ENCODE data around the gene TP53I13.

Gene TP53I13

DNA sequence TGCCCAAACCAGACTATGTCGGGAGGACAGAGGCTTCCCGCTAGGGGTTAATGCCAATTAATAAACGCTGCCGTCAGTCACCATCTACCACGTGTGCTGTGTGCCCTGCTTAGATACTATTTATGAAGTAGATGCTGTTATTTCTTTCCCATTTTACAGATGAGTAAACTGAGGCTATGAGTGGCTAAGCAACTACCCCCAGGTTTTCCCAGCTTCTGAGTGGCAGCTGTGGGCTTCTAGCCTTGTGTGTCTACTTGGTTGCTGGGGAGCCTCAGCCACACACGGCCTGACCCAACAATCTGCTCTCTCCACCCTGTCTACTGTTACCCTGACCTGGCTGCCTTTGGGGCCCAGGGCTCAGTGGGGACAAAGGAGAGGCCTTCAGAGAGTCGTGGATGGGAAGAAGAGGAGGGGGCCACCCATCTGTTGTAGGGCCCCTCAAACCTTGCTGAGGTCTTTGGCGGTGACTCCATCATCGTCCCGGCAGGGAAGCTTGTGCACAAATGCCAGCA is 13.8 kb downstream of the TP53I13 start:
- DNase-seq: no peak

DNA sequence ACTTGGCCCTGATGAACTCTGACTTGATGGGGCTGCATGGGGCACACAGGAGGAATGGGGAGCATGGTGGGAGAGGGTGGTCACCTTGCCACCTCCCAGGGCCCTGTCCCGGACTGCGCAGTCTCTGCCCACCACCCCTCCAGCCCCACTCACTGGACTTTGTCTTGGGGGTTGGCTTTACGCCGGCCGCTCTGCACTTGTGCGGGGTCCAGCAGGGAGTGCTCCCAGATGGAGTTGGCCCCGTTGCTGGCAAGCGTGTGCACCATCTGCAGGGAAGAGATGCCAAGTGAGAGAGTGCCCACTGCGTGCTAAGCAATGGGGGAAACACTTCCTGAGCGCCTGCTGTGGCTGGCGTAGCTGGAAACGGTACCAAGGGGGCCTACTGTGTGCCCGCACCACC is 14.3 kb downstream of the TP53I13 start:
- DNase-seq: no peak

DNA sequence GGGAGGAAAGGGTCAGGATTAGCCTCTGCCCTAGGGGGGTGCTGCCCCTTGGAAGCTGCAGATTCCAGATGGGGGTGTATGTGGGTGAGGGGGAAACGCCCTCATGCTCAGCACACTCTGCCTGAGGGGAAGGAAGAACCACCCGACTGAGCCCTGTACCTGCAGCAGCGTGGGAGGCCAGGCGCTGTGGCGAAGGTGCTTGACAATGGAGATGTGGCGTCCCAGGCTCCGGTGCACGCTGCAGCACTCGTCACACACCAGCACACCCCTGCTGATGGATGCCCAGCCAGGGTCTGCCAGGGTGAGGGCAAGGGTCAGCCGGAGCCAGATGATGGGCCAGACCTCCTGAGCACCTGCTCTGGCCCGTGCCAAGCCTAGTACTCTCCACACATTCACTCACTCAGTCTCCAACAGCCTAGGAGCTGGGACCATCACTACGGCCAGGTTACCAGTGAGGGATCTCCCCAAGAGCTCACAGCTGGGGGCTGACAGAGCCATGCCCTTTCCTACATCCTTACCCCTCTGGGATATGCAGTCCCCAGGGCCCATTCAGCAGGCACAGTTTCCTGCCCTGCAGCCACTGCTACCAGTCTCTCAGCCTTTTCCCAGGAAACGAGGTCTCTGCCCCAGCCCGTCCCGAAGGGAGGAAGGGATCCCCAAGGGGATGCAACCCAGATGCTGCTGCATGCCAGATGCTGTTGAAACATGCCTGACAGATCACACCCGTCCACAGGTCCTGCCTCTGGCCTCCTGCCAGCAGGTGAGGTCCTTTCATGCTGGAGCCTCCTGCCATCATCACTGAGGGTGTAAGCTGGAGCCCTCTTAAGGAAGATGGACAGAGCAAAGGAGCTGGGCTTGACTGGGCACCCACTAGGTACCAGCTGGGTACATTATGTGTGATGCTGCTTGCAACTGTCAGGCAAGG is 15.1 kb downstream of the TP53I13 start:
- DNase-seq: peak; percentile 16

DNA sequence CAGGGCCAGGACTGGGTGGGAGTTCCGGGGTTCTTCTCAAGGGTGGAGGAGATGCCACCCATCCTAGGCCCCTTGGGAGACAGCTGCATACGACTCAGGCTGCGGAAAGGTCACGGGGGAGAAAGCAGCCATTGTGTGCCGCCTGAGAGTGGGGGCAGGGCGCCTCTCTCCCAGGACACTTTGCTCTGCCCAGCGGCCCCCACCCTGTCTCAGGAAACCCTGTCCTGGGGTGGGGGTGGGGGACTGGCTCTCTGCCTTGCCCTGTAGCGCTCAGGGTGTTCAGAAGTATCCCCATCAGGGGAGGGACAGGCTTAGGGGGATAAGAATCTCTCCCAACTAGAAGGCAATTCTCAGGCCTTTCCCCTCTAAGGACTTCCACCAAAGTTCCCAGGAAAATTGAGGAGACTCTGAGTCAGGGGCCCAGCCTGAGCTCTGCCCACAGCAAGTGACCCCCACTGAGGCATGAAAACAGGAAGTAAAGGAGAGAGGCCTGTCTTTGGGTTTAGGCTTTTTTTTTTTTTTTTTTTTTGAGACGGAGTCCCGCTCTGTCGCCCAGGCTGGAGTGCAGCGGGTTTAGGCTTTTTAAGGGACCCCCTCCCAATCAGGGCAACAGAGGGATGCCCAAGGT is 16.1 kb downstream of the TP53I13 start:
- DNase-seq: no peak

DNA sequence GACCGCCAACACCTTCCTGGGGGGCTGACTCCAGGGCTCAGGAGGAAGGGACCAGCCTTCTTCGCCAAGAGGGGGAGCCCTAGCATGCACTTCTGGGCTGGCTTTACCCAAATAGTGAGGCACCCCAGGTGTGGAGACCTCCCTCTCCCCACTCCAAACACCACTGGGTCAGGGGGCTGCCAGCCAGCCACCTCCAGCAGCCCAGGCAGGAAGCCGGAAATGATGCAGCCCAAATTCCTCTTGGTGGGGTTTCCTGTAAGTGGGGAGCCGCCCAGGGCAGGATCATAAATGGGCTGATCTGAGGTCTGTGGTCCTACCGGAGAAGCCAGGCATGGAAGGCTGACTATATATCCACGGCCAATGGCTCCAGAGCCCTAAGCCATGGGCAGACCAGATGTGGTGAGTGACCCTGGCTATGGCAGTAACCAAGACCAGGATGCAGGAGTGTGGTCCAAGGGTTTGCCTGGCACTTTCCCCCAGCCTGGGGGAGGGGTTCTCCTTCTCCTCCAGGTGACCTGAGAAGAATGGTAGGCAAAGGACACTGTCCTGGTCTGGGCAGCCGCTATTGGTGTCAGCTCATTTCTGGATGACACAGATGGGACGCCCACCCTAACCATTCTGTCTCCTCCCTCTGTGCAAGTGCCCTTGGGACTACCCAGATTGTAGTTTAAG is 16.7 kb downstream of the TP53I13 start:
- DNase-seq: no peak

DNA sequence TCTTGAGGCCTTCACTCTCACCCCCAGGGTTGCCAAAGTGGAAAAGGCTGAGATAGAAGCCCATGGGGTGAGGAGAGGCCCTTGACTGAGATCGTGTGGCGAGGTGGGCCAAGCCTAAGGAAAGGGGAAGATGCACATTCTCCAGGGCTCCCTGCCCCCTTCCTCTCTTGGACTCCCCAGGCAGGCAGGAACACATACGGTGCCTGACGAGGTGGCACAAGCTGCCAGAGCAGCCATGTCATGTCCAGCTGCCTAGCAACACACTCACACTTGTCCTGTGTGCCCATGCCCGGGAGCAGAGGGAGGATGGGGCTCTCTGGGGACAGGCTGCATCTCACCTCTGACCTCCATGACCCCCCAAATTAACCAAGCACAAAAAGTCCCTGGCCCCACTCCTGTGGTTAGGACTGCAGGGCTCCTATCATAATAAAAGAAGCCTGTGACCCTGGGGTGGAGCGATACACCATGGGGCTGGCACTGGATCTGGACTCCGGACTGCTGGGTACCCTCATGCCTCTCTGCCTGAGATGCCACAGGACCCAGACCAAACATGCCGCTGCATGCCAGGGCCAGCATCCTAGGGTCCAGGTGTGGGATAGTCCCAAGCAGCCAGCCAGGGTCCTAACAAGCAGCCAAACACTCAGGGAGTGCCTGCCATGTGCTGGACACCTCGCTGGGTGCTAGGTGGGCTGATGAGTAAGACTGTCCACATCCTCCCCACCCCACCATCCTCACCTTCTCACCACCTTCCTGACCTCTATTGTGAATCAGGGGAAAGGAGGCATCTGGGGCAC is 18.4 kb downstream of the TP53I13 start:
- DNase-seq: no peak

DNA sequence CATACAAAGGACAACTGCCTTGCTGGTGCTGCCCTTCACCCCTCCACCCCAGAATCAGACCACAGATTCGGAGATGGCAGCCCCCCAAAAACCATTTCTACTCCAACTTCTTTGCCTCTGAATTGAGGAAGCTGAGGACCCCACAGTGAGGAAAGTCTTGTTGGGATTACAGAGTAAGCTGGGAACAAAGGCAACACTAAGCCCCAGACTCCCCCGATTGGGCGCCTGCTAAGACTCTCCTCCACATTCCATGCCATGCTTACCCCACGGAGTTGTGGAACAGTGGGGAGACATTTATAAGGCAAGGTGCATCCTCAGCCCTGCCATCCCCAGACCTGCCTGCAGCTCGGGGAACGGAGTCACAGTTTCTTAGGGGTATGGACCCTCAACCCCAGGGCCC is 19.1 kb downstream of the TP53I13 start:
- DNase-seq: no peak

DNA sequence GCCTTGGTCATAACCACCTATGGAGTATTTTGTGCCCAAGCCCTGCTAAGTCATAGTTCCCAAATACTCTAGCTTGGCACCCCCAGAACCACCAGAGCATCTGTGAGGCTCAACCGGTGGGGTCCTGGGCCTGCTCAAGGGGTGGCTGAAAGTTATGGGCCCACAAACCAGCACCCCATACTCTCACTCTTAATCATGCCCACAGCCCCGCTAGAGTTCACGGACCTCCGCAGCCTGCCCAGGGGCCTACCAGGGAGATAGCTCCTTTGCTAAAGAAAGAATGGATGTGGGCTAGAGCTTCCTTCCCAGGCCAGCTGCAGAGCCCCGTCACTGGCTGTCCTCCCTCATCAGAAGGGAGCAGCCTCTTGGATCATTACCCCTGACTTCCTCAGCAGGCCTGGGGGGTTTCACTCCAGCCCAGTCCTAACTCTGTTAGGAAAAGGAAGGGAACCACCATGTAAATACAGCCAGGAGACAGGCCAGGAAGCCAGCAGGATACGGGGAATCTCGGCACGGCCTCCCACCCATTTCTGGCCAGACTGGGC is 19.6 kb downstream of the TP53I13 start:
- DNase-seq: no peak

DNA sequence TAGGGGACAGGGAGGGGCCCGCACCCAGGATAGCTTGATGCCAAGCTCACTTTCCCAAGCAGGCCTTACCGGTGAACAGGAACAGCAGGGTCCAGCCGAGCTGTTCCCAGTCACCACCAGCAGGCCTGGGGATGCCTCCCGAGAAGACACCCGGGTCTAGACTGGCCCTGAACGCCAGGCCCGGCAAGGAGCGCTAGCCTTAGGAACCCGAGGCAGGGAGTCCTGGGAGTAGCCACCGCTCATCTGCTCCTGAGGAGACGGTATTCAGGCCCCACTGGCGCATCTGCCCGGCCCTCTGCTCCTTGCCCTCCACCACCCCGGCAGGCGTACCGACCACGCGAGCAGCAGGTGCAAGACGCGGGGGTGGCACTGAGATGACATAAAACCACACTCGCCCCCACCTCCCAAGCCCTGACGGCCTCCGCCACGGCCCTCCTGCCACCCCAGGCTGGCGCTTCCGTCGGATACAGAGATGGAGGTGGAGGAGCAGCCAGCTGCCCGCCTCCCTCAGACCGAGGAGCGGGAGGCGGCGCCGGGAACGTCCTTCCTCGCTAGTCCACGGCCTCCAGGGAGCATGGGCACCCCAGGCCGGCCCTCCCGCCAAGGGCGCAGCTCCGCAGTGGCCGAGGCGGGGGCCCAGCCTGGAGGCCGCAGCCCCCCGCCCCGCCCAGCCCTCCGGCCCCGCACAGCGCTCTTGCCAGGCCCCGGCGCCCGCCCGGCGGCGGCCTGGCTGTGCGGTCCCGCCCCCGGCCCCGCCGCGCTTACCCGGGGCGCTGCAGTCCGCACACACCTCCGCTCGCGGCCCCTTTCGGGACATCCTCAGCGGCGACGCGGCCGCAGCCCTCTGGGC is 20.3 kb downstream of the TP53I13 start:
- DNase-seq: no peak

DNA sequence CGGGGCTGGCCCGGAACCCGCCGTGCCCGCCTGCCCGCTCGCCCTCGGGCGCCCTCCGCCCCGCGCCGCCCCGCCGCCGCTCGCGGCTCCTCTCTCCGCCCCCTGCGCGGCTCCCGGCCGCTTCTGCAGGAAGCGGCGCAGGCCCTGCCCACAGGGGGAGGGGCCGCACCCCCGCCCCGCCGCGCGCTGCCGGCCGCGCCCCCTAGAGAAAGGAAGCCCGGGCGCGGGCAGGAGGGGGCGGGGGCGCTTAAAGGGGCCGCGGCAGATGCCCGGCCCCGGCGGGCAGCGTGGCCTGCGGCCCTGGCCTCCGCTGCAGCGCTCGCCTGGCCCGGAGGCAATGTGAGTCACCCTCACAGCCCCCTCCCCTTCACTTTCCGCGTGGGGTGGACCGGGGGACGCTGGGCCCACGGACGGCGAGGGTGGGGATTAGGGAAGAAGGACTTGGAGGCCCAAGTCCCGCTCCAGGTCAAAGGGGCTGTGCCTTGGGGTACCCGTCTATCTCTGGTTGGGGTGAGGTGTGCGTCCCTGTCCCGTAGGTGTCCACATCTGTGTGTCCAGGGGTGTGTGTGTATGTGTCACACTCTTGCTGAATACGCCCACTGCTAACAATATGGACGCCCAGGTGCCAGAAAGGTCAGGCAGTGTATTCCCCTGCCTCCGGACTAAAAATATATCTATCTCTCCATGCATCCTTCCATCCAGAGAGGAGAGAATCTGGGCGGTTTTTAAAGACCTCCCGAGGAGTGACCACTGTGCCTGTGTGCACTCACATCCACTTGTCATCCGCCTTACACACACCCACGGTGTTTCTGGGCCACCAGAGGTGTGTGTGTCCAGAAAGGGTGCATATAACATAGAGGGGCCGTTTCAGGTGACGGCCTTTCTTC is 21.3 kb downstream of the TP53I13 start, which contains the start of gene GIT1:
GIT1 (minus strand) TSS at position 125 of the 887 bp plus-strand sequence. CDS start 270 bp downstream, outside the sequence.
- DNase-seq: peak; percentile 68

DNA sequence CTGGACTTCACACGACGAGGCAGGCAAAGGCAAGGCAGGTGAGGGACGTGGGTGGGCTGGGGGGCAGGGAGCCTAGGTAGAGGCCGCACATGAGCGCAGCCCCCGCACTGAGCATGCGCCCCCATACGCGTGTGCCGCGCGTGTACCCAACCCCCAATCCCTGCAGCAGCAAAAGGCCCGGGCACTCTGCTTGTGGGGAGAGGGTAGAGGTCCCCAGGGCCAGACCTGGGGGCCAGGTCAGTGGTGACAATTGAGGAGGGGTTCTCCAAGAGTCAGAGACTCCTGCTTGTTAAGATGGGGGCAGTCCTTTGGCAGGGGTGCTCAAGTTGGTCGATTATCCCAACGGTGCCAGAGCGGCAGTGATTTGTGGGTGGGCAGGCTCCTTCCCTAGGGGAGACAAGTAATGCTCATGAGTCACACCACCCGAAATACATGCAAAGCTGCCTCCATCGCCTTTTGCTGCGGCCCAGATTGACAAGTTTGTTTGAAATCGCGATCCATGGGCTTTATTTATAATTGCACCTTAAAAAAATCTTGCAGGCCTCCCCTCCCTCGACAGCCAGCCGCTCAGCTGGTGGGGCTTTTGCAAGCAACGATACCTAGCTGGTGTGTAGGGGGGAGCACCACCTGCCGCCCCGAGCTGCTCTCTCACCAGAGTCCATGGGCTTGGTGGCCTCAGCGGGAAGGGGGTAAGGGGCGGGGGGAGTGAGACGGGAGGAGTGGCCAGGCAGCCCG is 22.1 kb downstream of the TP53I13 start:
- peak; percentile 63 for DNase-seq

DNA sequence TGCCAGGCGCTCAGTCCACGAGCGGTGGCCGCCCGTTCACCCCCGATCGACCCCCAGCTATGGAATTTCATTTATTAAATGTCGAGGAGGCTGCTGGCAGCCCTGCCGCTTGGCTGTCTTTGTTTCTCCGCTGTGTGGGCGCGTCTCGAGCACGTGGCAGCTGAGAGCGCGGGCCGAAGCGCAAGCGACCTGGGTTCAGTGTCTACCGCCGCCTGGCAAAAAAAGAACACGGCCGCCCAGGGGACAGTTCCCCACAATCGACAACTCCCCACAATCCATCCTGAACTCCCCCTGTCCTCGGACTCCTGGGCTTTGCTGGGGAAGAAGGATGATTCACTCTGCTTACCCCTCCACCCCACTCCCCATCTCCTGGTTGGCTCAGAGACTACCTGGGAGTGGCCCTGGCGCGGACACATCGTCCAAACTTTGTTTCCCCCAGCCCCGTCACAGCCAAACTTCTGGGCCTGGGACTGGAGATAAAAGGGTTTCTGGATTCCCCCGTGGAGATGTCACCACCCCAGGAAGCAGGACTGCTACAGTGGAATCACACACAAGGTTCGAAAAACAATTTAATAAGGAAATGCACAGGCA is 22.7 kb downstream of the TP53I13 start:
- no peak for DNase-seq

DNA sequence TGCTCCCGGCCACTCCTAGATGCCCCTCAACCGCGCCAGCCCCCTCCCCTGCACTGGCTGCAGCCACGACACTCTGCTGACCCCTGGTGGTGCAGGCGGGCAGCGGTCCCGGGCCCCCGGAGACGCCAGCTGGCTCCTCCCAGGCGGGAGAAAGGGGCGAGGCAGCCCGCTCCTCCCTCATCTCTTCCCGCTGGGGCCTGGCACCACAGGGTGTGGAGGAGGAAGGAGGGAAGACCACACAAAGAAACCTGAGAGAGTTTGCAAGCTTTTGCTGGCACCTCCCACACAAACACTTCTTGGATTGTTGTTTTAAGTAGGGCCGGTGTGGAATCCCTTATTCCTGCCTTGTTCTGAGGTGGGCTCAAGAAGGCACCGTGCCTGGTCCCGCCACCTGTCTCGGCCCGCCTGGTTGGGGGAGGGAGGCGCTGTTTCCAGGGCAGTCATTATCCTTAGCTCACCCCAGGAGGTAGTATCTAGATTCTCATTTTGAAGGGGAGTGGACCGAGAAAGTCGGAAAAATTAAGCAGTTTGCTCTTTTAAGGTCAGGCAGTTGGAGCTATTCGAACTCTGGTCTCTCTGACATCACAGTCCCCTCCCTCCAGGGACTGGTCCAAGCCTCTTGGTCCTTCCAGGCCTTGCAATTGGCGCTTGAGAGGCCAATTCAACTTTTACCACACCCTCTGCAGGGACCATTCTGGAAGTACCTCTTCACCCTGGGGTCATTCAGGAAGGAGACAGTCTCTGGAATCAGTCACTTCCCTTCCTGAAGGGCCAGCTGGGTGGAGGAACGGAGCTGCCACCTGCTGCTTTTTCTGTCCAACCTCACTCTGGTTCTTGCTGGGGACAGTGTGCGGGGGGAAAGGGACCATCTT is 23.5 kb downstream of the TP53I13 start:
- DNase-seq: peak; percentile 92

DNA sequence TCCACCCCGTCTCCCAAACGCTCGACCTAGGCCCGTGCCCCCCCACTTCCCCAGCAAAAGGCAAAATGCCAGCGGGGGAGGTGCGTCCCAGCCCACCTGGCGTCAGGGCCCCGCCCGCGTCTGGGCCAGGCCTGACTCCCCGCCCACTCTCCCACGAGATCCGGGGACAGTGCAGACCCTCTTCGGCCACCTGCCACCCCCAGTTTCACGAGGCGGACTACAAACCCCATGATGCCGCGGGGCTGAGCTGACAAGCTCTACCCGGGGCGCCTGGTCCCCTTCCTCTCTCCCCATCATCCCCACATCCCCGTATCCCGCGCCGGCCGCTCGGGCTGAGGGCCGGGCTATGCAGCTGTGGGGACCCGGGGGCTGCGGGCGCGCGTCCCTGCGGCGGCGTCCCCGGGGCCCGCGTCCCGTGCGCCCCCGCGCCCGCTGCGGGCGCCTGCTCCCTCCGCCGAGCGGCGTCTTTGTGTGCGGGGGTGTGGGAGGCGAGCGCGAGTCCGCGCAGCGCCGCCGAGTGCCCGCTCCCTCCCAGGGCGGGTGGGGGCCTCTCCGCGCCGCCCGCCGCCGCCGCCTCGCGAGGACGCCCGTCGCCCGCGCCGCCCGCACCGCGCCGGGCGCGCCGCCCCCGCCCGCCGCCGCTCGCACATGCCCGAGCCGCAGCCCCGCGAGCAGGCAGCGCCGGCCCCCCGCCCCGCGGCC is 24.5 kb downstream of the TP53I13 start, which contains the start of gene ANKRD13B:
ANKRD13B (plus strand) TSS at position 283 of the 702 bp plus-strand sequence. CDS start 490 bp downstream, outside the sequence.
- peak; percentile 72 for DNase-seq

DNA sequence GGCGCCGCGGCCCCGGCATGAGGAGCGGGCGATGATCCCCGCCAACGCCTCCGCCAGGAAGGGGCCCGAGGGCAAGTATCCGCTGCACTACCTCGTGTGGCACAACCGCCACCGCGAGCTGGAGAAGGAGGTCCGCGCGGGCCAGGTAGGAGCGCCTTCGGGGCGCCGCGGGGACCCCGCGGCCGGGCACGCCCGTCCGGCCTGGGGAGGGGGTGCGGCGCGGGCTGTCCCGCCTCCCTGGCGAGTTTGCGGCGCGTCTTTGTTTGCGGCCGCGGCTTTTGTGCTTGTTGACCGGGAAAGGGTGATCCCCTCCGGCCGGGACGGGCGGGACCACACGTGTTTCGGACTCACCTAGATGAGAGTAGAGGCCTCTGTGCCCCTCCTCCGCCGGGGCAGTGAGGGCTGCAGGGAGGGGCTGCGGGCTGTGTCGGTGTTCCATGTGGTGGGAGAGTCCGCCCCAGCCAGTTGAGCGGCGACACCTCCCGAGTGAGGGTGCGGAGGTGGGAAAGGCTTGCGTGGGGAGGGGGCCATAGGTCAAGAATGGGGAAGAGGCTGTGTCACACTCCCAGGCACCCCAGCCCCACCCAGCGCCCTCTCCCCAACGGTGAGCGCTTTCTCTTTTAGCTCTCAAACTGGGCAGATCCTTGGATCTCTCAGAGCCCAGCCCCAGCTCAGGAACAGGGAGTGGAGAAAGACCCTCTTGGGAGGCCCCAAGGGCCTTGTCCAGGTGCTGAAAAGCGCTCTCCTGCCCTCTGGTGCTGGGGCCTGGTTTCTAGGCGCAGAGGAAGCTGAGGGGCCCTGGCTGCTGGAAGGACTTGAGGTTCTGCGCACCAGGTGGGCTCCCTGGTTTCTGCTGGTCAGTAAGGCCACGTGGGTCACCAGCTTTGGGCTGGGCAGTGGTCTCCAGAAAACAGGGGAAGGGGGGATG is 25.4 kb downstream of the TP53I13 start:
- DNase-seq: peak; percentile 47

DNA sequence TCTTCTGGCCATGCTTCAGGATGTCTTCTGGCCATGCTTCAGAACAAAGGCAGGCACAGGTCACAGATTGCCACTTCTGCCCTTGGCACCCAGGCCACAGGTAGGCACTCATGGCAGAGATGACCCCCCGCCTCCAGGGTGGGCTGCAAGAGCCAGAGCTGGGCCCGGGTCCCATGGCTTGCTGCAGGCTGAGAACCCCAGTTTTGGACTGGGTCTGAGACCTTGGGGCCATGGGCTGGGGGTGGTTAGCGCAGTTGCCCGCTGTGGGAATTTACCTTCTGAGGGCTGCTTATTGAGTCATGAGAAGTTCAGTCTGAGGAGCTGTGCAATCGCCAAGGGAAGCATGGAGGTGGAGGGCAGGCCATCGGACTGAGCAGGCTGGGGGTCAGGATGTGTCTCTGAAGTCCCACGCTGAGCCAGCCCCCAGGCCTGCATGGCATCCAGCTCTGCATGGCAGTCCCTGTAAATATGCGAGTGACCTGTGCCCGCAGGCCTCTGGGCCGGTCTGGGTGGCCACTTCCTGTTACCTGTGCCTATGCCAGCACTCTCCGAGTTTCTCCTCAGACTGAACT is 26.1 kb downstream of the TP53I13 start:
- DNase-seq: no peak
